ENCODE results near the gene ELP5.
A peak's percentile ranks its signal among the peaks of the same experiment; 100 is the strongest.

Gene ELP5

GRCh38 chr17:7237761-7238419 lies 14.1 kb upstream of the ELP5 start:
- DNase-seq (ENCODE audit: low read depth), result peak; percentile 85
- H3K4me3 ChIP-seq (ENCODE audit: low read depth, low read length), result peak overlapping the region; percentile 70
- TF ChIP-seq, protein P1, sequence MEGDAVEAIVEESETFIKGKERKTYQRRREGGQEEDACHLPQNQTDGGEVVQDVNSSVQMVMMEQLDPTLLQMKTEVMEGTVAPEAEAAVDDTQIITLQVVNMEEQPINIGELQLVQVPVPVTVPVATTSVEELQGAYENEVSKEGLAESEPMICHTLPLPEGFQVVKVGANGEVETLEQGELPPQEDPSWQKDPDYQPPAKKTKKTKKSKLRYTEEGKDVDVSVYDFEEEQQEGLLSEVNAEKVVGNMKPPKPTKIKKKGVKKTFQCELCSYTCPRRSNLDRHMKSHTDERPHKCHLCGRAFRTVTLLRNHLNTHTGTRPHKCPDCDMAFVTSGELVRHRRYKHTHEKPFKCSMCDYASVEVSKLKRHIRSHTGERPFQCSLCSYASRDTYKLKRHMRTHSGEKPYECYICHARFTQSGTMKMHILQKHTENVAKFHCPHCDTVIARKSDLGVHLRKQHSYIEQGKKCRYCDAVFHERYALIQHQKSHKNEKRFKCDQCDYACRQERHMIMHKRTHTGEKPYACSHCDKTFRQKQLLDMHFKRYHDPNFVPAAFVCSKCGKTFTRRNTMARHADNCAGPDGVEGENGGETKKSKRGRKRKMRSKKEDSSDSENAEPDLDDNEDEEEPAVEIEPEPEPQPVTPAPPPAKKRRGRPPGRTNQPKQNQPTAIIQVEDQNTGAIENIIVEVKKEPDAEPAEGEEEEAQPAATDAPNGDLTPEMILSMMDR (IDR thresholded peaks at IDR 0.05; ENCODE audit: insufficient read depth, low read depth, low read length, missing control alignments), result no peak

DNA sequence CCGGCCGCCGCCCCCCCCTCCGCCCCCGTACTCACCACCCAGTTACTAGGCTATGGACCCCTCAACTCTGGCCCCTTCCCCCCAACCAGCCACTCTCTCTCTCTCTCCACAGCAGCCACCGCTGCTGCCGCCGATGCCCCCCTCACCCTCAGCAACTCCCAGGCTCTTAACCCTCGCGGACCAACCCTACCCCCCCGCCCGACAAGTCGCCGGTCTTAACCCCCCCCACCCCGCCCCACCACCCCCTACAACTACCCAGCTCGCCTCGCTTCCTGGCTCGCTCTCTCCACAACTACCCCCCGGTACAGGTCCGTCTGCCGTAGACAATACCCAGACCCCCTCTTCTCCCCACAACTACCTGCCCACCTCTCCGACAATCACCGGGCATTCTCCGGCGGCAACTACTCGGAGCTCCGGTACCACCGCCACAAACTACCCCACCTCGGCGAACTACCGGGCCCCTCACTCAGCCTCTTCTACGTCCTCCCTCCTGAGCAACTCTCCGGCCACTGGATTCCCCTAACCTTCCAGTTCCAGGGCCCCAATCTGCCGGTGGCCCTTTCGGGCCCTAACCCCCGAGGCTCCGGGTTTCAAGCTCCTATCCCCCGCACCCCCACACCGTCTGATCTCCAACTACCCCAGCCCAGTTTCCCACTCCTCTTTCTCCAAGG lies 13.5 kb upstream of the ELP5 start:
- TF ChIP-seq, protein P1 (IDR thresholded peaks at IDR 0.05; ENCODE audit: insufficient read depth, low read depth, low read length, missing control alignments), result no peak
- DNase-seq (ENCODE audit: low read depth), result peak; percentile 64
- peak overlapping the region; percentile 70 for H3K4me3 ChIP-seq (ENCODE audit: low read depth, low read length)

GRCh38 chr17:7239091-7240027 lies 12.7 kb upstream of the ELP5 start, which contains the start of gene PHF23:
Gene PHF23, minus strand, starts transcription at chr17:7239457. Its CDS starts 178 bp downstream, at chr17:7239279.
- TF ChIP-seq, protein P1 (IDR thresholded peaks at IDR 0.05; ENCODE audit: insufficient read depth, low read depth, low read length, missing control alignments), result no peak
- peak within 1 kb of the TSS; percentile 70 for H3K4me3 ChIP-seq (ENCODE audit: low read depth, low read length)
- DNase-seq (ENCODE audit: low read depth), result peak; percentile 99

- no peak for DNase-seq (ENCODE audit: low read depth)
- H3K4me3 ChIP-seq (ENCODE audit: low read depth, low read length), result peak overlapping the region; percentile 51
- TF ChIP-seq, protein P1 (IDR thresholded peaks at IDR 0.05; ENCODE audit: insufficient read depth, low read depth, low read length, missing control alignments), result no peak
Observed at GRCh38 chr17:7240375-7240774, 11.6 kb upstream of the ELP5 start.

GRCh38 chr17:7241090-7241733 lies 10.8 kb upstream of the ELP5 start:
- peak overlapping the region; percentile 86 for H3K4me3 ChIP-seq (ENCODE audit: low read depth, low read length)
- TF ChIP-seq, protein P1 (IDR thresholded peaks at IDR 0.05; ENCODE audit: insufficient read depth, low read depth, low read length, missing control alignments), result no peak
- no peak for DNase-seq (ENCODE audit: low read depth)
